ENCODE results near the gene NOX4. TPM values are rescaled to one million over a fixed set of nuclear protein-coding genes. Genes with fewer than 3 reads are reported as not detected.
A peak's percentile ranks its signal among the peaks of the same experiment; 100 is the strongest.
"Not testable (repeated sequence)": the region's sequence is repeated elsewhere in the genome, so short reads cannot be mapped to it uniquely, and the experiment has no call there.

NOX4 gene
- total RNA-seq, 5 donors from 2014 or later (not counting 1 experiment from before 2014, with no cell fraction given), result not detected

- H3K36me3 ChIP-seq (ENCODE audit: control insufficient read depth in 2 of 2, extremely low read depth in 1 of 2, insufficient read depth in 1 of 2, low read length in 1 of 2); H3K4me3 Mint-ChIP-seq; H3K27ac Mint-ChIP-seq; H3K36me3 Mint-ChIP-seq; ATAC-seq (replicated peaks in 1 of 4); H3K27me3 Mint-ChIP-seq; H3K9me3 Mint-ChIP-seq; H3K9me3 ChIP-seq; H3K4me3 ChIP-seq (ENCODE audit: control insufficient read depth in 1 of 2, extremely low read depth in 1 of 2, low read length in 1 of 2); H3K4me1 Mint-ChIP-seq; H3K4me1 ChIP-seq (ENCODE audit: control insufficient read depth in 1 of 2, extremely low read depth in 1 of 2, insufficient read depth in 2 of 2, low read length in 2 of 2); H3K27me3 ChIP-seq (replicated peaks in 1 of 2; ENCODE audit: control insufficient read depth in 2 of 2, extremely low read depth in 1 of 2, insufficient read depth in 2 of 2, low read length in 1 of 2); CTCF ChIA-PET; H3K27ac ChIP-seq (ENCODE audit: low read length); DNase-seq; POLR2A ChIA-PET: not testable (repeated sequence)
- no CpG with 5 or more reads among the region's 1 CpG for WGBS (ENCODE audit: insufficient coverage)
Measured at GRCh38 chr11:89308272-89308671, 182.9 kb downstream of the NOX4 start.

- CTCF ChIA-PET, result not testable (repeated sequence)
Measured at GRCh38 chr11:89303029-89303428, 188.1 kb downstream of the NOX4 start.

GRCh38 chr11:89295023-89295422 is 196.2 kb downstream of the NOX4 start:
- CTCF ChIA-PET; H3K36me3 Mint-ChIP-seq; POLR2A ChIA-PET; H3K4me1 ChIP-seq (ENCODE audit: control insufficient read depth in 1 of 2, extremely low read depth in 1 of 2, insufficient read depth in 2 of 2, low read length in 2 of 2); ATAC-seq (replicated peaks in 1 of 4); H3K4me3 Mint-ChIP-seq; H3K27me3 ChIP-seq (replicated peaks in 1 of 2; ENCODE audit: control insufficient read depth in 2 of 2, extremely low read depth in 1 of 2, insufficient read depth in 2 of 2, low read length in 1 of 2); H3K27me3 Mint-ChIP-seq; H3K36me3 ChIP-seq (ENCODE audit: control insufficient read depth in 2 of 2, extremely low read depth in 1 of 2, insufficient read depth in 1 of 2, low read length in 1 of 2); H3K9me3 Mint-ChIP-seq; H3K4me1 Mint-ChIP-seq; H3K27ac ChIP-seq (ENCODE audit: low read length); H3K27ac Mint-ChIP-seq; DNase-seq; H3K4me3 ChIP-seq (ENCODE audit: control insufficient read depth in 1 of 2, extremely low read depth in 1 of 2, low read length in 1 of 2); H3K9me3 ChIP-seq: not testable (repeated sequence)
- WGBS (ENCODE audit: insufficient coverage), result no CpG with 5 or more reads among the region's 7 CpGs

More at GRCh38 chr11:89303029-89303428, 188.1 kb downstream of the NOX4 start:
- WGBS (ENCODE audit: insufficient coverage), result 50% methylated on average over 1 of the region's 1 CpG
- H3K4me1 ChIP-seq (ENCODE audit: control insufficient read depth in 1 of 2, extremely low read depth in 1 of 2, insufficient read depth in 2 of 2, low read length in 2 of 2); H3K9me3 ChIP-seq; H3K27me3 Mint-ChIP-seq; H3K27me3 ChIP-seq (replicated peaks in 1 of 2; ENCODE audit: control insufficient read depth in 2 of 2, extremely low read depth in 1 of 2, insufficient read depth in 2 of 2, low read length in 1 of 2); ATAC-seq (replicated peaks in 1 of 4); H3K4me3 Mint-ChIP-seq; H3K4me3 ChIP-seq (ENCODE audit: control insufficient read depth in 1 of 2, extremely low read depth in 1 of 2, low read length in 1 of 2); DNase-seq; POLR2A ChIA-PET; H3K27ac ChIP-seq (ENCODE audit: low read length); H3K4me1 Mint-ChIP-seq; H3K36me3 ChIP-seq (ENCODE audit: control insufficient read depth in 2 of 2, extremely low read depth in 1 of 2, insufficient read depth in 1 of 2, low read length in 1 of 2); H3K27ac Mint-ChIP-seq; H3K36me3 Mint-ChIP-seq; H3K9me3 Mint-ChIP-seq: not testable (repeated sequence)

GRCh38 chr11:89293965-89294679 is 197.1 kb downstream of the NOX4 start:
- Mint-ChIP-seq H3K27ac (no peak overlapping the region), H3K27me3 (peaks cover 0 to 4% of the 10 kb centered on the region in 2 donors), H3K9me3 (no peaks in the 10 kb centered on the region), H3K4me1 (no peaks in the 10 kb centered on the region), H3K4me3 (no peak overlapping the region), H3K36me3 (no peaks in the 10 kb centered on the region)
- 36% methylated on average over 9 of the region's 18 CpGs for WGBS (ENCODE audit: insufficient coverage)
- no peak overlapping the region for H3K4me3 ChIP-seq (ENCODE audit: control insufficient read depth in 1 of 2, extremely low read depth in 1 of 2, low read length in 1 of 2)
- H3K27ac ChIP-seq (ENCODE audit: low read length), result no peak overlapping the region
- H3K36me3 ChIP-seq (ENCODE audit: control insufficient read depth in 2 of 2, extremely low read depth in 1 of 2, insufficient read depth in 1 of 2, low read length in 1 of 2), result no peaks in the 10 kb centered on the region
- DNase-seq (no peak), ATAC-seq (replicated peaks in 1 of 4) (no peak)
- no peaks in the 10 kb centered on the region for H3K27me3 ChIP-seq (replicated peaks in 1 of 2; ENCODE audit: control insufficient read depth in 2 of 2, extremely low read depth in 1 of 2, insufficient read depth in 2 of 2, low read length in 1 of 2)
- ChIA-PET POLR2A (no interaction called here), CTCF (no interaction called here)
- no peaks in the 10 kb centered on the region for H3K4me1 ChIP-seq (ENCODE audit: control insufficient read depth in 1 of 2, extremely low read depth in 1 of 2, insufficient read depth in 2 of 2, low read length in 2 of 2)
- no peaks in the 10 kb centered on the region for H3K9me3 ChIP-seq

GRCh38 chr11:89288004-89288403 is 203.2 kb downstream of the NOX4 start:
- POLR2A ChIA-PET, result not testable (repeated sequence)

GRCh38 chr11:89286601-89287000 is 204.6 kb downstream of the NOX4 start:
- H3K36me3 Mint-ChIP-seq; H3K9me3 Mint-ChIP-seq; H3K9me3 ChIP-seq; H3K36me3 ChIP-seq (ENCODE audit: control insufficient read depth in 2 of 2, extremely low read depth in 1 of 2, insufficient read depth in 1 of 2, low read length in 1 of 2); H3K27me3 ChIP-seq (replicated peaks in 1 of 2; ENCODE audit: control insufficient read depth in 2 of 2, extremely low read depth in 1 of 2, insufficient read depth in 2 of 2, low read length in 1 of 2); CTCF ChIA-PET; H3K27ac ChIP-seq (ENCODE audit: low read length); H3K4me1 ChIP-seq (ENCODE audit: control insufficient read depth in 1 of 2, extremely low read depth in 1 of 2, insufficient read depth in 2 of 2, low read length in 2 of 2); H3K27me3 Mint-ChIP-seq; H3K4me3 Mint-ChIP-seq; POLR2A ChIA-PET; H3K4me3 ChIP-seq (ENCODE audit: control insufficient read depth in 1 of 2, extremely low read depth in 1 of 2, low read length in 1 of 2): not testable (repeated sequence)
- Mint-ChIP-seq H3K4me1 (peaks cover 0 to 17% (median 7%) of the 10 kb centered on the region in 3 donors), H3K27ac (peak overlapping the region in 1 of 2 donors; percentile 60)
- DNase-seq, result peak in 1 of 35 experiments; percentile 0
- peak in 1 of 4 experiments; percentile 57 for ATAC-seq (replicated peaks in 1 of 4)
- WGBS (ENCODE audit: insufficient coverage), result no CpG with 5 or more reads among the region's 1 CpG

More at GRCh38 chr11:89288004-89288403, 203.2 kb downstream of the NOX4 start:
- H3K9me3 Mint-ChIP-seq; CTCF ChIA-PET; H3K27me3 Mint-ChIP-seq; H3K4me3 Mint-ChIP-seq; H3K36me3 ChIP-seq (ENCODE audit: control insufficient read depth in 2 of 2, extremely low read depth in 1 of 2, insufficient read depth in 1 of 2, low read length in 1 of 2); H3K4me1 ChIP-seq (ENCODE audit: control insufficient read depth in 1 of 2, extremely low read depth in 1 of 2, insufficient read depth in 2 of 2, low read length in 2 of 2); H3K9me3 ChIP-seq; H3K36me3 Mint-ChIP-seq; H3K27ac Mint-ChIP-seq; H3K27me3 ChIP-seq (replicated peaks in 1 of 2; ENCODE audit: control insufficient read depth in 2 of 2, extremely low read depth in 1 of 2, insufficient read depth in 2 of 2, low read length in 1 of 2); H3K27ac ChIP-seq (ENCODE audit: low read length); DNase-seq; ATAC-seq (replicated peaks in 1 of 4); H3K4me3 ChIP-seq (ENCODE audit: control insufficient read depth in 1 of 2, extremely low read depth in 1 of 2, low read length in 1 of 2): not testable (repeated sequence)
- no CpG with 5 or more reads among the region's 3 CpGs for WGBS (ENCODE audit: insufficient coverage)
- peaks cover 0 to 17% (median 7%) of the 10 kb centered on the region in 3 donors for H3K4me1 Mint-ChIP-seq
